ENCODE data around the gene PKNOX2. TPM values are rescaled to one million over a fixed set of nuclear protein-coding genes. Genes with fewer than 3 reads are reported as not detected.

PKNOX2 gene
- total and polyA plus RNA-seq, 9 of the 15 experiments (the other 6 are each of a cell fraction or from before 2014, with no cell fraction given): not detected

GRCh38 chr11:125356797-125357196, 192.2 kb downstream of the PKNOX2 start:
- H3K4me3 ChIP-seq: no peak overlapping the region
- DNase-seq (ENCODE audit: extremely low read depth in 1 of 4, low spot score in 3 of 4) (no peak), FAIRE-seq (no peak), ATAC-seq (no peak)
- no peaks in the 10 kb centered on the region for H3K36me3 ChIP-seq (ENCODE audit: control insufficient read depth, insufficient read depth, low read length)
- BruUV-seq (replicated peaks): no TSS peak
- ChIA-PET CTCF (ENCODE audit: low intra/inter-chr PET ratio) (no interaction called here), POLR2A (interaction anchor here (1.2 kb wide), 1 partner anchor 13 kb away, joined by 3 read pairs; no protein-coding TSS in a partner anchor)
- intact Hi-C loops (cut with micrococcal nuclease): loop anchor here (10.0 kb wide), 1 partner anchor 48 kb away; no protein-coding TSS in a partner anchor
- peaks cover 22 to 60% of the 10 kb centered on the region in 2 experiments for H3K27me3 ChIP-seq (ENCODE audit: control insufficient read depth in 2 of 2, insufficient read depth in 2 of 2, low read length in 2 of 2)
- no peaks in the 10 kb centered on the region for H3K79me2 ChIP-seq (ENCODE audit: control insufficient read depth, insufficient read depth, low read length)
- no peak overlapping the region for H3K9ac ChIP-seq (ENCODE audit: insufficient read depth in 1 of 2, low read depth in 2 of 2, low read length in 2 of 2)
- H4K20me1 ChIP-seq (replicated peaks; ENCODE audit: control insufficient read depth, insufficient read depth, low read length): no peaks in the 10 kb centered on the region
- H3K4me1 ChIP-seq (replicated peaks in 1 of 2; ENCODE audit: control insufficient read depth in 2 of 2, insufficient read depth in 2 of 2, low read length in 2 of 2): no peaks in the 10 kb centered on the region
- no peak overlapping the region for H2AFZ ChIP-seq (ENCODE audit: low read depth, low read length)
- WGBS (ENCODE audit: insufficient coverage, low coverage, missing lambda C conversion rate): 0% methylated on average over 2 of the region's 2 CpGs
- H3K27ac ChIP-seq (ENCODE audit: extremely low read depth, low read depth, low read length): no peak overlapping the region
- no peaks in the 10 kb centered on the region for H3K9me3 ChIP-seq (replicated peaks; ENCODE audit: control insufficient read depth, insufficient read depth, low read depth, low read length)
- H3K9me1 ChIP-seq (ENCODE audit: control insufficient read depth, insufficient read depth, low read length): no peaks in the 10 kb centered on the region
- no peak overlapping the region for H3K4me2 ChIP-seq (ENCODE audit: insufficient read depth, low read length)
- in situ Hi-C loops (cut with MboI): no loop called here
- TF ChIP-seq FOXA1 (IDR thresholded peaks at IDR 0.05; ENCODE audit: borderline replicate concordance) (no peak), CHD2 (IDR thresholded peaks at IDR 0.05; ENCODE audit: low read depth, low read length) (no peak), SMAD4 (CRISPR knock-in tag; conservative IDR thresholded peaks at IDR 0.05) (no peak), MLX (CRISPR knock-in tag; conservative IDR thresholded peaks at IDR 0.05) (no peak), CHD7 (IDR thresholded peaks at IDR 0.05; ENCODE audit: low read depth, low read length) (no peak), MTA3 (IDR thresholded peaks at IDR 0.05; ENCODE audit: borderline replicate concordance) (no peak), BHLHE40 (IDR thresholded peaks at IDR 0.05; ENCODE audit: low read length) (no peak), ZNF212 (CRISPR knock-in tag; IDR thresholded peaks at IDR 0.05) (no peak), HDAC1 (IDR thresholded peaks at IDR 0.05) (no peak), PHTF2 (CRISPR knock-in tag; IDR thresholded peaks at IDR 0.05) (no peak), NR2F6 (CRISPR knock-in tag; IDR thresholded peaks at IDR 0.05) (no peak), ZNF354B (CRISPR knock-in tag; IDR thresholded peaks at IDR 0.05) (no peak), SNIP1 (IDR thresholded peaks at IDR 0.05; ENCODE audit: low read depth) (no peak)
